OCI-LY1 (cell line): ENCODE results near the gene DPH2.

Source experiments
- H2AFZ ChIP-seq: fragments of 200-600 bp; sonication (generic), shearing (Covaris generic); 2 replicates; pipeline ENCODE4 v1.6.0; 2014; ENCODE audit warnings: antibody characterized with exemption, mild to moderate bottlenecking, low read length
- H3F3A ChIP-seq: fragments of 200-600 bp; sonication (generic), shearing (Covaris generic); 2 replicates; pipeline ENCODE4 v1.6.0; 2014; ENCODE audit warnings: mild to moderate bottlenecking, antibody characterized with exemption, low read length, moderate library complexity; ENCODE audit not compliant: insufficient read depth
- H3K27ac ChIP-seq: fragments of 200-600 bp; sonication (generic); 2 replicates; pipeline ENCODE4 v1.5.1; 2014; ENCODE audit warnings: low read length, mixed run types, mild to moderate bottlenecking, low read depth; ENCODE audit not compliant: poor library complexity, severe bottlenecking
- H3K27me3 ChIP-seq: fragments of 200-600 bp; sonication (generic); 2 replicates; pipeline ENCODE4 v1.6.0; 2014; ENCODE audit warnings: antibody characterized with exemption, mild to moderate bottlenecking, low read length, moderate library complexity; ENCODE audit not compliant: insufficient read depth
- H3K36me3 ChIP-seq: fragments of 200-600 bp; sonication (generic); 2 replicates; pipeline ENCODE4 v1.6.1; 2014; ENCODE audit warnings: mild to moderate bottlenecking, antibody characterized with exemption, low read length, moderate library complexity, mixed read lengths; ENCODE audit not compliant: insufficient read depth
- H3K4me1 ChIP-seq: fragments of 200-600 bp; sonication (generic); 2 replicates; pipeline ENCODE4 v1.5.1; 2014; ENCODE audit warnings: mild to moderate bottlenecking, low read length, moderate library complexity; ENCODE audit not compliant: insufficient read depth, severe bottlenecking
- H3K4me2 ChIP-seq: fragments of 200-600 bp; sonication (generic), shearing (Covaris generic); 2 replicates; pipeline ENCODE4 v1.6.1; 2014; ENCODE audit warnings: low read length
- H3K4me3 ChIP-seq: fragments of 200-600 bp; sonication (generic); 2 replicates; pipeline ENCODE4 v1.5.1; 2014; ENCODE audit warnings: low read length, low read depth, mild to moderate bottlenecking, mixed read lengths; ENCODE audit not compliant: poor library complexity, severe bottlenecking
- H3K79me2 ChIP-seq: fragments of 200-600 bp; shearing (Covaris generic); 2 replicates; pipeline ENCODE4 v1.6.1; 2016; ENCODE audit warnings: mixed run types, low read length, mixed read lengths; ENCODE audit not compliant: insufficient read depth
- H3K9ac ChIP-seq: fragments of 200-600 bp; sonication (generic), shearing (Covaris generic); 2 replicates; pipeline ENCODE4 v1.6.1; 2014; ENCODE audit warnings: mild to moderate bottlenecking, low read length, mixed read lengths
- H3K9me2 ChIP-seq: fragments of 200-600 bp; sonication (generic), shearing (Covaris generic); 2 replicates; pipeline ENCODE4 v1.6.1; 2014; ENCODE audit warnings: low read depth, mild to moderate bottlenecking, low read length, mixed read lengths
- H3K9me3 ChIP-seq: fragments of 200-600 bp; shearing (Covaris generic); 2 replicates; pipeline ENCODE4 v1.6.1; 2014; ENCODE audit warnings: low read length, mixed read lengths
- H4K20me1 ChIP-seq: fragments of 200-600 bp; sonication (generic), shearing (Covaris generic); 2 replicates; pipeline ENCODE4 v1.6.0; 2016; ENCODE audit warnings: mild to moderate bottlenecking, low read length; ENCODE audit not compliant: insufficient read depth
- CTCF ChIP-seq: fragments of 200-600 bp; sonication (generic), shearing (Covaris generic); IDR thresholded peaks from 2 replicates; pipeline ENCODE4 v1.5.1; 2017; ENCODE audit warnings: mild to moderate bottlenecking, antibody characterized with exemption, low read length, moderate library complexity, mixed read lengths
- EZH2 ChIP-seq: fragments of 200-600 bp; sonication (generic), shearing (Covaris generic); IDR thresholded peaks from 2 replicates; pipeline ENCODE4 v1.8.0; 2017; ENCODE audit warnings: borderline replicate concordance, mixed run types, mild to moderate bottlenecking, antibody characterized with exemption, low read length, moderate library complexity, mixed read lengths

Gene DPH2

GRCh38 chr1:44013949-44014348 is 44.1 kb downstream of the DPH2 start:
- TF ChIP-seq EZH2 (no peak), CTCF (no peak)
- H3K79me2 ChIP-seq = no peaks in the 10 kb centered on the region
- H3K27ac ChIP-seq = no peak overlapping the region
- no peak overlapping the region for H2AFZ ChIP-seq
- no peaks in the 10 kb centered on the region for H3F3A ChIP-seq
- no peaks in the 10 kb centered on the region for H3K9me3 ChIP-seq
- no peaks in the 10 kb centered on the region; the same call in 1 of the 2 replicates for H3K27me3 ChIP-seq
- H3K36me3 ChIP-seq = no peaks in the 10 kb centered on the region
- no peak overlapping the region for H3K4me2 ChIP-seq
- H3K4me3 ChIP-seq = no peak overlapping the region
- no peaks in the 10 kb centered on the region for H4K20me1 ChIP-seq
- H3K4me1 ChIP-seq = no peaks in the 10 kb centered on the region
- no peaks in the 10 kb centered on the region for H3K9me2 ChIP-seq
- H3K9ac ChIP-seq = no peak overlapping the region

- Histone ChIP-seq H3K36me3 (no peaks in the 10 kb centered on the region), H3K4me1 (no peaks in the 10 kb centered on the region), H3K27ac (no peak overlapping the region), H4K20me1 (no peaks in the 10 kb centered on the region), H3K4me2 (no peak overlapping the region), H3K4me3 (no peak overlapping the region), H3K79me2 (no peaks in the 10 kb centered on the region), H3K9me3 (no peaks in the 10 kb centered on the region), H2AFZ (no peak overlapping the region), H3K27me3 (no peaks in the 10 kb centered on the region; the same call in 1 of the 2 replicates), H3F3A (no peaks in the 10 kb centered on the region), H3K9ac (no peak overlapping the region), H3K9me2 (no peaks in the 10 kb centered on the region)
- TF ChIP-seq CTCF (no peak), EZH2 (no peak)
These were observed 44.7 kb downstream of the DPH2 start for GRCh38 chr1:44014365-44015104.

DNA sequence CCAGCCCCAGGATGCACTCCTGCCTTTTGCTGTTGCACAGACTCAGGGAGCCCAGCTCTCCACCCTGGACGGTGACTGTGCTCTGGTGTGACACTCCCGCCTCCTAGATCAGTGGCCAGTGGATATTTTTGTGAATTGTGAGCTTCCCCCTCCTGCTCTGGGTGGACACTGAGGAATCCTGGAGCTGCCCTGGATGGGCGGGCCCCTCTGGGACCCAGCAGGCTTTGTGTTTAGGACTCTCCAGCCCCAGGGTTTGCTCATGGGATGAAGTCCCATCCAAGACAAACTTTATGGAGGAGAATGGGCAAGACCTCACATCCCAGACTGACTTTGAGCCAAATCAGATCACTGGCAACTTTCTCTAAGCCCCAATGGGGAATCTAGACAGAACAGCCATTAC is 45.4 kb downstream of the DPH2 start:
- Histone ChIP-seq H3K4me1 (no peaks in the 10 kb centered on the region), H3K9ac (no peak overlapping the region)

More for the DNA sequence above, 45.4 kb downstream of the DPH2 start:
- Histone ChIP-seq H3K27ac (no peak overlapping the region), H3K79me2 (no peaks in the 10 kb centered on the region), H3F3A (no peaks in the 10 kb centered on the region), H3K4me3 (no peak overlapping the region), H3K4me2 (no peak overlapping the region), H3K27me3 (no peaks in the 10 kb centered on the region; the same call in 1 of the 2 replicates), H3K9me3 (no peaks in the 10 kb centered on the region), H3K36me3 (no peaks in the 10 kb centered on the region), H3K9me2 (no peaks in the 10 kb centered on the region), H4K20me1 (no peaks in the 10 kb centered on the region), H2AFZ (no peak overlapping the region)
- no peak for TF ChIP-seq CTCF
- TF ChIP-seq EZH2 = no peak
